Suppressor macrophage (primary cell): Measurements from ENCODE around the gene MIF4GD.
"Not testable (repeated sequence)": the region's sequence is repeated elsewhere in the genome, so short reads cannot be mapped to it uniquely, and the experiment has no call there.

Source experiments
- DNase-seq, 4 experiments: peaks; one replicate each; pipeline ENCODE4 v3.0.0-alpha.2; 2020 to 2022

MIF4GD gene

GRCh38 chr17:75260641-75261335, 10.2 kb downstream of the MIF4GD start:
- DNase-seq, result peak in 1 of 4 experiments; percentile 10

- not testable (repeated sequence) for DNase-seq
Observed at GRCh38 chr17:75257228-75257627, 13.8 kb downstream of the MIF4GD start.

- peak in 1 of 4 experiments; percentile 19 for DNase-seq
Observed at GRCh38 chr17:75255954-75256698, 14.9 kb downstream of the MIF4GD start.

DNA sequence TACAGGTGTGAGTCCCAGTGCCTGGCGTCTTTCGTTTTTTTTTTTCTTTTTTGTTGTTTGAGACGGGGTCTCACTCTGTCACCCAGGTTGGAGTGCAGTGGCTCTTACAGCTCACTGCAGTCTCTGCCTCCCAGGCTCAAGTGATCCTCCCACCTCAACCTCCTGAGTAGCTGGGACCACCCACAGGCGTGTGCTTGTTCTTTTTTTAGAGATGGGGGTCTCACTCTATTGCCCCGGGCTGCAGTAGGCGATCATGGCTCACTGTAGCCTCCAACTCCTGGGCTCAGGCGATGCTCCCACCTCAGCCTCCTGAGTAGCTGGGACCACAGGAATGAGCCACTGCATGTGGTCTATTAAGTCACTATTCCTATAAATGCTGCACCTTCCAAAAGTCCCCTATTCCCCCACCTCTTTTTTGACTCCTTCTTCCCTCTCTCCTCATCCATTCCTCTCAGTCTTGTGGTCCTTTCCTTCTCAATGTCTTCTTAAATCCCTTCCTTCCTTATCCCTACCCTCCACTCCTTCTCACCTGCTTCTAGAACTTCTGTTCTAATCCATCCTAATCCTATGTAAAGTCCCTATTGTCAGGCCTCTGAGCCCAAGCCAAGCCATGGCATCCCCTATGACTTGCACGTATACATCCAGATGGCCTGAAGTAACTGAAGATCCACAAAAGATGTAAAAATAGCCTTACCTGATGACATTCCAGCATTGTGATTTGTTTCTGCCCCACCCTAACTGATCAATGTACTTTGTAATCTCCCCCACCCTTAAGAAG, 18.8 kb downstream of the MIF4GD start:
- DNase-seq, result no peak

DNA sequence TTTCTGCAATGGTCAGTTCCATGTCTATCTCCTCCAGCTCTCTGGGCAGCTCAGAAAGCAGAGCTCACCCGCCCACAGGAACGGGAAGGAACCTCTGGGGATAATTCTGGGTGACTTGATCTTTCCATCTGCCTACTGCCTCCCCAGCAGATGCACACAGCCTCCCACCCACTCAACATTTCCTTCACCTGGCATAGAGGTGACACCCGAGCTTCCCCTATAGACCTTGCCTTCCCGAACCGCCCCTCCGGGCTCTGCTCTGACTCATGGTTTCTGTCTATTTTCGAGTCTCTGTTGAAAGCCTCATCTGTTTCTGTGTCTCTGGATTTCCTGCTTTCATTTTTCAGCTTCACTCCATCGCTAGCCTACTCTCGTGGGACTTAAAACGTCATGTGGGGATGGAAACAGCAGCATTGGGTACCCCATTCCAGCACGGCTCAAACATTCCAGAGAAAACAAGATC, 21.0 kb downstream of the MIF4GD start:
- peak; percentile 46 to 81 (median 74) for DNase-seq

GRCh38 chr17:75249564-75249963, 21.5 kb downstream of the MIF4GD start:
- no peak for DNase-seq

DNA sequence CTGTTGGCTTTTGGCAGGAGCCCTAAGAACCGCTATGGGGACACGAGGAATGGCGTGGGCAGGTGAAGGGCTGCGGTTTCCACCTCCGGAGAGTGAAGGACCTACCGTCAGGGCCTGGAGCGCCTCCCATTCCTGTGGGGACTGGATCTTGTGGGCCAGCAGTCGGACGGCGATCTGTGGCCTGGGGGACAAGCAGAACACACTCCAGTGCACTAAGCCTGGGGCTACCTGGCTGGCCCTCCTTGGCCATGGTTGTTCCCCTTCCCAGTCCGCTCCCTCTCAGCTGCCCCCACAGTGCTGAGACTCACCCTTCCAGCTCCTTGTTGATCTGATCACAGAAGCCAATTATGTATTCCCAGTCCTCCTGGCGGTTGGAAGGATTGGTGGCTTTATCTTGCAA, 24.6 kb downstream of the MIF4GD start:
- DNase-seq, result peak in 1 of 4 experiments; percentile 0

DNA sequence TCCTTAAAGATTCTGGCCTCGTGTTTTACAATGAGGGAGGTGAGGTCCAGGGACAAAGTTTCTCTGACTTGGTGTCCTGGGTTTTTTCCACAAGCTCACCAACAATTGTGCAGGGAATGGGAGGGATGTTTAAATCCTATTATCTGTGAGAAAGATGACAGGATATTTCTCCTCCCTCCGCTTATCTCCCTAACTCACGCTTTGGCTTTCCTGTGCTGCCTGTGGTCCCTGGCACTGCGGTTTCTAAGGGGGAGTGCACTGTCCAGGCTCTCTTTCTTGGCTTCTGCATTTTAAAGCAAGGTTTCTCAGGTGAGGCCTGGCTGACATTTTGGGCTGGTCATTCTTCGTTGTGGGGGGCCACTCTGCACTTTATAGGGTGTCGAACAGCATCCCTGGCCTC, 26.0 kb downstream of the MIF4GD start:
- no peak for DNase-seq

DNA sequence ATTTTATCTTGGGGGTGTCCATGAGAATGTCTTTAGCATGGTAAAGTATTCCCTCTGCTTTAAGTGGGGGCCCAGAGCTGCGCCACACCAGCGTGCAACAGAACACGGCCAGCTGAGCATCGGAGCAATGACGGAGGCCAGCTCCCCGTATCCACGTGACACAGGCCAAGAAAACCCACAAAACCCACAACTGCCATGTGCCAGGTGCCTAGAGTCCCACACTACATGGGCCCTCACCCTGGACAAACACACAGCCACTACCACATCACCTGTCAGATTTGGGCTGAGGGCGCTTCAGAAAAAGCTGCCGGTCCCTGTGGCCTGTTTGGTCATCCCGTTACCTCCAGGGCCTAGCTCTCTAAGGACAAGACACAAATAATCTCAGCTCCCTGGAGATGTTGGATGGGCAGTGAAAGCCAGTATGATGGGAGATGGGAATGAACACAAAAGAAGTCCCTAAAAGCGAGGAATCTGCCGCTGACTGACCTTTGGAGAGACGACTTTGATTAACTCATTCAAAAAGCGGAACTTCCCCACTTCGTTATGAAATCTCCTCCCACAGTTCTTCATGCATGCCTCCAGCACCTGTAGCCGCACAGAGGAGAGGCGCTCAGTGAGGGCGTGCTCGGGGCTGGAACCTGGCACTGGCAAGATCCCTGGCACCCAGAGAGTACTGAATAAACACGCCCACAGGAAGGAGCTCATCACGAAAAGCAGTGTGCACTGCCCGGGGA, 26.7 kb downstream of the MIF4GD start:
- peak; percentile 69 to 85 (median 81) for DNase-seq

DNA sequence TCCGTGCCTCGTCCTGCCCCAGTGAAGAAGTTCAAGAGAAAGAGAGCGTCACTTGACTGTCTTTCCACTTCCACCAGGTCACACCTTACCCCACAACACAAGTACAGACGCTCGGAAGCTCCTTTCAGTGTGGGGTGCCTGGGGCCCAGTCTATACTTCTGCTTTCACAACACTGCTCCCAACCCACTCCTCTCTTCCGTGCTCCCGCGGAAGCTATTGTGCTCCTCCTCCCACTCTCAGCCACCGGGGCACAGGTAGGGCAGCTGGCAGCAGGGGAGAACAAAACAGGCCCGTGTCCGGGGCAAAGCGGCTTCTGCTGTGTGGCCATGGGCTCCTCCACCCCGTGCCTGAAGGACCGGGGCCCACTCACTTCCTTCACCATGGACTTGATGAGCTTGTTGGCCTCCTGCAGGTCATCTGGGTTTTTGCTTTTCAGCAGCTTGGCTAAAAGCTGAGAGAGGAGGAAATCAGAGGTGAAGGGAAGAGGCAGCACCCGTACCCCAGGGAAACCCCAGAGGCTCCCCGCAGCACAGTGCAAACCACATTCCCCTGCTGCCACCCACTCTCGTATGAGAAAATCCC, 28.5 kb downstream of the MIF4GD start:
- peak; percentile 36 to 63 (median 56) for DNase-seq

GRCh38 chr17:75241996-75242460, 29.0 kb downstream of the MIF4GD start:
- DNase-seq, result no peak

- no peak for DNase-seq
Observed at GRCh38 chr17:75241502-75241901, 29.5 kb downstream of the MIF4GD start.

DNA sequence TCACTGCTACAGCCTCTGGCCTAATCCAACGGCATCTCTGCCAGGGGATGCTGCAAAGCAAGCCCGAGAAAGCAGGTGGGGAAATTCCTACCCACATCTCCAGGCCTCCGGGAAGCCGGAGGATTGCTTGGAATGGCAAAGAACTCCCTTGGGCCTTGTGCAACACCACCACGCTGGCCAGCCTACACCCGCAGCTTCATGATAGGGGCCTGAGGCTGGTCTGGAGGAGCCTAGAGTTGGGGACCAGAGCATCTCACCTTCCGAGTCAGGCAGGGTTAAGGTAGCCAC, 29.9 kb downstream of the MIF4GD start:
- no peak for DNase-seq

DNA sequence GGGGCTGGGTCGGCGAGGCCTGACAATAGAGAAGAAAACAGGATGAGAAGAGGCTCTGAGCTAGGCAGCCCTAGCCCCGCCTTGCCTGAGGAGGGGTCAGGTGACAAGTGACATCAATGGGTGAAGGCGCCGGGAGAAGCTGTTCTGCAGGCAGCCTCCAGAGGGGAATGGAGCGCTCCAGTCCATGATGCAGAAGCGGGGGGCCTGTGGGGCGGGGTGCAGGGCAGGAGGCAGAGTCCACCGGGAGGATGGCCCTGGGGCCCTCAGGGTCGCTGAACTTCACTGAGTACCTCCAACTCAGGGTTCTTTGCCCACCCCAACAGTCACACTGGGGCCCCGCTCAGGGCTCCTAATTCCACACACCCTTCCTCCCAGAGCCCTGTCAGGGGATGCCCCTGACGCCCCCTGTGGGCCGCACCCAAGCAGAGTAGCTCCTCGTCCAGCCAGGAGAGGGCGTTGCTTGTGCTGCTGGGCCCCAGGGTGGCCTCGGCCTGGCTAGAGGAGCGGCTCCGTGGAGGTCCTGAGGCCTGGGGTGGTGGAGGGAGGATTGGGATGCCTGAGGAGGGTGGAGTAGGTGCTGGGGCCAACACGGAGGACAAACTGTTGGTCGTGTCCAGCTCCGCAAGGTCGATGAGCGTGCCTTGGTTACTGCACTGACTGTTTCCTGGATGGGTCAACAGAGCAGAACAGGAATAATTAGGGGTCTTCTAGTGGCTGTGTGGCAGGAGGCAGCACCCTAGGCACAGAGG, 30.5 kb downstream of the MIF4GD start:
- DNase-seq, result peak; percentile 44 to 78 (median 67)

GRCh38 chr17:75239778-75240393, 31.1 kb downstream of the MIF4GD start:
- no peak for DNase-seq

GRCh38 chr17:75239214-75239613, 31.8 kb downstream of the MIF4GD start:
- DNase-seq, result no peak

DNA sequence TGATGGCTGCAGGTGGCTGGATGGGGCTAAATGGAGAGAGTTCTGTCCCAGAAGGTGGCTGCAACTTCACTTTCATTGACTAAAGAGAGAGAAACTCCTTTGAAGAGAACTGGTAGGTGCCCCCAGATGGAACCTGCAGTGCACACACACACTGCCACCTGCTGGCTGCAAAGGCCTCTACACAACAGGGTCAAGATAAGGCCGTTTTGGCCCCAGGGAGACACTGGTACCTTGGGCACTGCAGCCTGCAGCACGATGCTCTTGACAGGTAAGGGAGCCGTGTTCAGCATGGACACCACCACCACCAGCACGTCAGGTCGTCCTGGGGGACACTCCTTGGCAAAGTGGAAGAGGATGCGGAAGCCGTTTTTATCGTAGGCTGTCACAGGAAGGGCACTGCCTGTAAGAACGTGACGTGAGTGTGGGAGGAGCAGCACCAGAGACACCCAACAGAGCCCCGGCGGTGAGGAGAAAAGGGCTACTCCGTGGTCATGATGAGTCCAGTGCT, 32.3 kb downstream of the MIF4GD start:
- DNase-seq, result peak; percentile 63 to 87 (median 82)

- DNase-seq, result no peak
Observed at GRCh38 chr17:75238020-75238580, 32.9 kb downstream of the MIF4GD start.

DNA sequence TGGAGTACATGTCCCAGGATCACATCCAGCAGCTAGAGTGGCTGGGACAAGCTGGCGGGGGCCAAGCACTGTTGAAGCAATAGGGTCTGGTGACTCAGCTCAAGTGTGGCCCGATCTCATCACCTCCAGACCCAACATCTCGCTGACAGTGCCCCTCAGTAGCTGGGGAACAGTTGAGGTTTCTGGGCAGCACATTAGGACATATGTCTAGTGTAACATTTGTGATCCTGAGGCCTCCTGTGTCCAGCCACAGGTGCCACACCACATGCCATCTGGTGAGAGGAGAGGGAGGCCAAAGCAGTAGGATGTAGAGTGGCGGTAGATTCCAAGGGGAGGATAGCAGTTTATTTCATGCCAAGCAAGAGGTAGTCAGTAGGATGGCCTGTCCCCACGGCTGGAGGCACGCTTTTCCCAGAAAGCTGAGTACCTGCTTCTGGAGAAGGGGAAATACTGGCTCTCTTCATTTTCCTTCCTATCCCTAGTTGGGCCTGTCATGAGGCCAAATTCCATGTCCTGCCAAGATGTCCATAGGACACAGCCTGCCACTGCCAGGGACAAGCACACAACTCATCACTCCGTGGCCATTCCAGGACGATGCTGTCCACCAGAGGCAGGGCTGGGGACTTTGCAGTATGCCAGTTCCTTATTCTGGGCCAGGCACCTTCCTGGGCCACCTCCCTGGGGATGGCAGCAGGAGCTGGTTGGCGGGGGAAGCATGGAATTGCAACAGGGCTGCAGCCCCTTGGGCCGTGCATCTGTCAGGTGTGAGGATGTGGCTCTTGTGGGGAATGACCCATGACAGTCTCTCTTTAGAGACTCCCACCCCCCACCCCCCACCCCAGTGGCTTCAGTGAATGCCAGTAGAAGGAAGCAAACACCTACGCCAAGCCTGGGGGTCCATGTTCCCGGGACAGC, 33.7 kb downstream of the MIF4GD start:
- peak in 1 of 4 experiments; percentile 14 for DNase-seq
